ENCODE data around the gene FBLL1. TPM values are rescaled to one million over a fixed set of nuclear protein-coding genes. Genes with fewer than 3 reads are reported as not detected.

Gene FBLL1
- total and polyA plus RNA-seq, 2 experiments from 2014 or later, result 2.3 to 6.0 TPM

DNA sequence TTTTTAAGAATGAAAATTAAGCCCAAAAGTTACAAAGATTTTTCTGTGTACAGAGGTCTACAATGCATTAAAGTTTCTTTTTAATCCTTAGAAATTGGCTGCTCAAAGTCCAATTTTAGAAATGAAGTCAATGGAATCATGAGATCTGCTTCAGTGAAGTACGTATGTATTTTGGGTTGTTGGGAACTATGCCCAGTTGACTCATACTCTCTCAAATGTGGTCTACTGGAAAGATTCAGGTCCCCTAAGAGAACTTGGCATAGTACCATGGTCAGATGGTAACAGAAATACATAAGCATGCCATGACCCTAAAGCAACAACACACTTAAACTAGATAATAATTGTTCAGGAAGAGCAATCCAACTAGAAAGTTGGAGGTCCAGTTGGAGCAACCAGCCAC, 23.0 kb downstream of the FBLL1 start:
- Mint-ChIP-seq H3K27me3 (ENCODE audit: insufficient read depth, low read depth, poor library complexity) (peaks cover 4% of the 10 kb centered on the region), H3K27ac (no peak overlapping the region), H3K9me3 (no peaks in the 10 kb centered on the region), H3K4me3 (no peak overlapping the region), H3K4me1 (no peaks in the 10 kb centered on the region; the same call in 2 of the 3 replicates), H3K36me3 (ENCODE audit: low read depth) (peaks cover 46% of the 10 kb centered on the region; the same call in 2 of the 3 replicates)
- DNase-seq (ENCODE audit: low spot score) (no peak), ATAC-seq (no peak)
- no peak overlapping the region for H3K4me3 ChIP-seq
- no peaks in the 10 kb centered on the region for H3F3A ChIP-seq (replicated peaks; ENCODE audit: low read depth)
- no peaks in the 10 kb centered on the region for H3K9me2 ChIP-seq (ENCODE audit: insufficient read depth)
- TF ChIP-seq NANOG (IDR thresholded peaks at IDR 0.05; ENCODE audit: borderline replicate concordance) (no peak), EZH2phosphoT487 (IDR thresholded peaks at IDR 0.05; ENCODE audit: unreplicated experiment) (no peak), ZNF462 (CRISPR knock-in tag; IDR thresholded peaks at IDR 0.05) (no peak), JUNB (IDR thresholded peaks at IDR 0.05; ENCODE audit: unreplicated experiment) (no peak)
- TF ChIP-seq, protein P1, sequence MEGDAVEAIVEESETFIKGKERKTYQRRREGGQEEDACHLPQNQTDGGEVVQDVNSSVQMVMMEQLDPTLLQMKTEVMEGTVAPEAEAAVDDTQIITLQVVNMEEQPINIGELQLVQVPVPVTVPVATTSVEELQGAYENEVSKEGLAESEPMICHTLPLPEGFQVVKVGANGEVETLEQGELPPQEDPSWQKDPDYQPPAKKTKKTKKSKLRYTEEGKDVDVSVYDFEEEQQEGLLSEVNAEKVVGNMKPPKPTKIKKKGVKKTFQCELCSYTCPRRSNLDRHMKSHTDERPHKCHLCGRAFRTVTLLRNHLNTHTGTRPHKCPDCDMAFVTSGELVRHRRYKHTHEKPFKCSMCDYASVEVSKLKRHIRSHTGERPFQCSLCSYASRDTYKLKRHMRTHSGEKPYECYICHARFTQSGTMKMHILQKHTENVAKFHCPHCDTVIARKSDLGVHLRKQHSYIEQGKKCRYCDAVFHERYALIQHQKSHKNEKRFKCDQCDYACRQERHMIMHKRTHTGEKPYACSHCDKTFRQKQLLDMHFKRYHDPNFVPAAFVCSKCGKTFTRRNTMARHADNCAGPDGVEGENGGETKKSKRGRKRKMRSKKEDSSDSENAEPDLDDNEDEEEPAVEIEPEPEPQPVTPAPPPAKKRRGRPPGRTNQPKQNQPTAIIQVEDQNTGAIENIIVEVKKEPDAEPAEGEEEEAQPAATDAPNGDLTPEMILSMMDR (conservative IDR thresholded peaks at IDR 0.05; ENCODE audit: low read depth in 2 of 2), result no peak
- H2AFZ ChIP-seq, result no peak overlapping the region
- peaks cover 16% of the 10 kb centered on the region for H4K20me1 ChIP-seq (replicated peaks; ENCODE audit: insufficient read depth)
- H3K4me1 ChIP-seq (ENCODE audit: insufficient read depth), result no peaks in the 10 kb centered on the region
- peaks cover 25% of the 10 kb centered on the region; the same call in 1 of the 2 replicates for H3K79me2 ChIP-seq (replicated peaks; ENCODE audit: insufficient read depth)
- no peak overlapping the region for H3K27ac ChIP-seq (ENCODE audit: low read depth)
- H3K27me3 ChIP-seq (ENCODE audit: insufficient read depth), result no peaks in the 10 kb centered on the region
- H3K4me2 ChIP-seq, result no peak overlapping the region
- H3K36me3 ChIP-seq (ENCODE audit: insufficient read depth), result peaks cover 8% of the 10 kb centered on the region; the same call in 1 of the 2 replicates

Data from GM23338 (cell line).